Stomach (tissue), 4 donors: ENCODE results near the gene SLC6A3.

Experiments used
- EP300 ChIP-seq: sonication (generic); formaldehyde crosslinking; IDR thresholded peaks from one replicate; pipeline ENCODE4 v1.6.1; 2017; ENCODE audit warnings: antibody characterized with exemption
- POLR2A ChIP-seq, 4 donors: fragments of 450-650 bp; IDR thresholded peaks; one replicate each; pipeline ENCODE4 v1.6.1; 2016; ENCODE audit warnings: antibody characterized with exemption in 4 of 4, control low read depth in 2 of 4, mild to moderate bottlenecking in 1 of 4, moderate library complexity in 1 of 4
- POLR2AphosphoS5 ChIP-seq, 3 donors: sonication (generic); formaldehyde crosslinking; IDR thresholded peaks; one replicate each; pipeline ENCODE4 v1.6.1; 2016; ENCODE audit warnings: antibody characterized with exemption in 3 of 3
- TF ChIP-seq, protein P1 (sequence below), 7 experiments: fragments of 450-650 bp in 4 of 7; fragments of 200-600 bp in 3 of 7; sonication (generic) in 3 of 7; IDR thresholded peaks; one replicate each; pipeline ENCODE4 v1.5.1; 2016 to 2019; ENCODE audit warnings: antibody characterized with exemption in 7 of 7, control low read depth in 2 of 7, mild to moderate bottlenecking in 1 of 7

DNA sequence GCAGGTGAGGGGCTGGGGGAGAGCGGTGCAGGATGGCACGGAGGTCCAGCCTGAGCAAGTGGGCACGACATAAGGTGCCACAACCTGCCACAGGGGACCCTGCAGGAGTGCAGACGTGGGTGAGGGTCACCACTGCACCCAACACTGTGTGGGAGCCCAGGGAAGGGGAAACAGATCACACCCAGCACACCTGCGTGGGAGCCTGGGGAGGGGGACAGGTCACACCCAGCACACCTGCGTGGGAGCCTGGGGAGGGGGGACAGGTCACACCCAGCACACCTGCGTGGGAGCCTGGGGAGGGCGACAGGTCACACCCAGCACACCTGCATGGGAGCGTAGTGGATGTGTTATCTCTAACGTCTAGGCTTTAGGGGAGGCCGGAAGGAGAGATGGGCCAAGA, 53.0 kb downstream of the SLC6A3 start:
- TF ChIP-seq POLR2A (IDR thresholded peaks at IDR 0.05), result no peak
- TF ChIP-seq EP300, result no peak
- TF ChIP-seq, protein P1, sequence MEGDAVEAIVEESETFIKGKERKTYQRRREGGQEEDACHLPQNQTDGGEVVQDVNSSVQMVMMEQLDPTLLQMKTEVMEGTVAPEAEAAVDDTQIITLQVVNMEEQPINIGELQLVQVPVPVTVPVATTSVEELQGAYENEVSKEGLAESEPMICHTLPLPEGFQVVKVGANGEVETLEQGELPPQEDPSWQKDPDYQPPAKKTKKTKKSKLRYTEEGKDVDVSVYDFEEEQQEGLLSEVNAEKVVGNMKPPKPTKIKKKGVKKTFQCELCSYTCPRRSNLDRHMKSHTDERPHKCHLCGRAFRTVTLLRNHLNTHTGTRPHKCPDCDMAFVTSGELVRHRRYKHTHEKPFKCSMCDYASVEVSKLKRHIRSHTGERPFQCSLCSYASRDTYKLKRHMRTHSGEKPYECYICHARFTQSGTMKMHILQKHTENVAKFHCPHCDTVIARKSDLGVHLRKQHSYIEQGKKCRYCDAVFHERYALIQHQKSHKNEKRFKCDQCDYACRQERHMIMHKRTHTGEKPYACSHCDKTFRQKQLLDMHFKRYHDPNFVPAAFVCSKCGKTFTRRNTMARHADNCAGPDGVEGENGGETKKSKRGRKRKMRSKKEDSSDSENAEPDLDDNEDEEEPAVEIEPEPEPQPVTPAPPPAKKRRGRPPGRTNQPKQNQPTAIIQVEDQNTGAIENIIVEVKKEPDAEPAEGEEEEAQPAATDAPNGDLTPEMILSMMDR (IDR thresholded peaks at IDR 0.05), result no peak
- no peak for TF ChIP-seq POLR2AphosphoS5 (IDR thresholded peaks at IDR 0.05)
